ENCODE measurements around the gene KIF7.

Gene KIF7

DNA sequence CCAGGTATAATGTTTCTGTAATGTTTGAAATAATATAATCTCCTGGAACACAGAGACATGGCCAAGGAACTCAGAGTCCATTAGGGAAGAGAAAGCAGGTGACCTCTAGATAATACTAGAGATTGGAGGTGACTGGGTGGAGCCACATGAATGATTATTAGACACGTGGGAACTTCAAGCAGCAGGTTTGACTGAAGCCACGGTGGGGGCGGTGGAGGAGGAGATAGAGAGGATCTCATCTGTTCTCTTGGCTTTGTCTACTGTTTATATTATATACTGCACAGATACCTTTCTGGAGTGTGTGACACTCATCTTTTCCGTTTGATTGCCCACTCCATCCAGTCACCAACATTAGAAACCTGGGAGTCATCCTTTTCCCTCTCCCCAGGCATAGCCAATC is 33.7 kb downstream of the KIF7 start:
- H3K27ac ChIP-seq: no peak overlapping the region
- TF ChIP-seq, protein P1, sequence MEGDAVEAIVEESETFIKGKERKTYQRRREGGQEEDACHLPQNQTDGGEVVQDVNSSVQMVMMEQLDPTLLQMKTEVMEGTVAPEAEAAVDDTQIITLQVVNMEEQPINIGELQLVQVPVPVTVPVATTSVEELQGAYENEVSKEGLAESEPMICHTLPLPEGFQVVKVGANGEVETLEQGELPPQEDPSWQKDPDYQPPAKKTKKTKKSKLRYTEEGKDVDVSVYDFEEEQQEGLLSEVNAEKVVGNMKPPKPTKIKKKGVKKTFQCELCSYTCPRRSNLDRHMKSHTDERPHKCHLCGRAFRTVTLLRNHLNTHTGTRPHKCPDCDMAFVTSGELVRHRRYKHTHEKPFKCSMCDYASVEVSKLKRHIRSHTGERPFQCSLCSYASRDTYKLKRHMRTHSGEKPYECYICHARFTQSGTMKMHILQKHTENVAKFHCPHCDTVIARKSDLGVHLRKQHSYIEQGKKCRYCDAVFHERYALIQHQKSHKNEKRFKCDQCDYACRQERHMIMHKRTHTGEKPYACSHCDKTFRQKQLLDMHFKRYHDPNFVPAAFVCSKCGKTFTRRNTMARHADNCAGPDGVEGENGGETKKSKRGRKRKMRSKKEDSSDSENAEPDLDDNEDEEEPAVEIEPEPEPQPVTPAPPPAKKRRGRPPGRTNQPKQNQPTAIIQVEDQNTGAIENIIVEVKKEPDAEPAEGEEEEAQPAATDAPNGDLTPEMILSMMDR (IDR thresholded peaks at IDR 0.05): no peak
- DNase-seq (ENCODE audit: low spot score): no peak
- no peak overlapping the region for H3K4me3 ChIP-seq

DNA sequence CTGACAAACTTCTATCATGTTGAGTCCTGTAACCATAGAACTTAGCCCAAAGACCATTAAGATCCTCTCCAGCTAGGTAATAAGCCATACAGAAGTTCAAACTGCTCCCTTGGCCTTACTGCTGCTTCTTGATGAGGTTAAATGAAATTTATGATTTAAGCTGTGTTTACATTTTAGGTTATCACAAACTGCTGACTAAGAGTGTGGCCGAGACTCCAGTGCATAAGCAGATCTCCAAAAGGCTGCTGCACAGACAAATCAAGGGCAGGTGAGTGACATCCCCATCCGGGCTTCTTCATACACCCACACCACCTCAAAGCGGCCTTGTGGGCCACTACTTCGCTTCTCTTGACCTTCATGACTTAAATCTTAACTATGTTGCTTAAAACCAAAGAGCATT is 39.0 kb downstream of the KIF7 start:
- Histone ChIP-seq H3K4me3 (no peak overlapping the region), H3K27ac (no peak overlapping the region)
- TF ChIP-seq, protein P1 (IDR thresholded peaks at IDR 0.05): no peak
- no peak for DNase-seq (ENCODE audit: low spot score)

- H3K4me3 ChIP-seq: no peak overlapping the region
- TF ChIP-seq, protein P1 (IDR thresholded peaks at IDR 0.05): no peak
- DNase-seq (ENCODE audit: low spot score): no peak
- H3K27ac ChIP-seq: no peak overlapping the region
Observed at GRCh38 chr15:89615135-89615534, 40.1 kb downstream of the KIF7 start.

- TF ChIP-seq, protein P1 (IDR thresholded peaks at IDR 0.05): no peak
- Histone ChIP-seq H3K4me3 (no peak overlapping the region), H3K27ac (no peak overlapping the region)
- DNase-seq (ENCODE audit: low spot score): no peak
Observed at GRCh38 chr15:89614164-89614563, 41.1 kb downstream of the KIF7 start.

DNA sequence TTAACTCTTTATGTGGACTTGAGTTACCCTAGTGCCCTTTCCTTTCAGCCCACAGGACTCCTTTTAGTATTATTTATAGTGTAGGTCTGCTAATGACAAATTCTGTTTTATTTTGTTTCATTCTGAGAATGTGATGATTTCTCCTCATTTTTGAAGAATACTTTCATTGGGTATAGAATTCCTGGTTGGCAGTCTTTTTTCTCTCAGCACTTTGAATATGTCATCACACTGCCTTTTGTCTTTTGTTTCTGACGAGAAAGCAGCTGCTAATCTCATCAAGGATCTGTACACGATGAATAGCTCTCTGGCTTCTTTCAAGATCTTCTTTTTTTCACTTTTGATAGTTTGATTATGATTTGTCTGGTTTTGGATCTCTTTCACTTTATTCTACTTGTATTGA is 42.2 kb downstream of the KIF7 start:
- no peak for DNase-seq (ENCODE audit: low spot score)
- Histone ChIP-seq H3K4me3 (no peak overlapping the region), H3K27ac (no peak overlapping the region)
- TF ChIP-seq, protein P1 (IDR thresholded peaks at IDR 0.05): no peak

- TF ChIP-seq, protein P1 (IDR thresholded peaks at IDR 0.05): no peak
- H3K4me3 ChIP-seq: no peak overlapping the region
- no peak for DNase-seq (ENCODE audit: low spot score)
- H3K27ac ChIP-seq: no peak overlapping the region
Observed at GRCh38 chr15:89611317-89611716, 44.0 kb downstream of the KIF7 start.

- no peak for DNase-seq (ENCODE audit: low spot score)
- H3K27ac ChIP-seq: no peak overlapping the region
- H3K4me3 ChIP-seq: no peak overlapping the region
- TF ChIP-seq, protein P1 (IDR thresholded peaks at IDR 0.05): no peak
Observed at GRCh38 chr15:89599021-89599420, 56.2 kb downstream of the KIF7 start.

Measured in coronary artery (tissue), 2 donors.